GM23248 (cell line): ENCODE data around the gene CEMIP. TPM values are rescaled to one million over a fixed set of nuclear protein-coding genes. Genes with fewer than 3 reads are reported as not detected.

Experiments
- DNase-seq: peaks from one replicate; pipeline ENCODE4 v3.0.0-alpha.2; 2015
- H2AFZ ChIP-seq: fragments of 200-600 bp; sonication (generic); 2 replicates; pipeline ENCODE4 v1.6.1; 2016; ENCODE audit warnings: antibody characterized with exemption
- H3F3A ChIP-seq: fragments of 200-600 bp; sonication (generic); 2 replicates; pipeline ENCODE4 v1.6.1; 2016; ENCODE audit warnings: mild to moderate bottlenecking, antibody characterized with exemption, mixed run types; ENCODE audit not compliant: insufficient read depth
- H3K27ac ChIP-seq: fragments of 200-600 bp; sonication (generic); 2 replicates; pipeline ENCODE4 v1.5.1; 2016; ENCODE audit warnings: mild to moderate bottlenecking
- H3K27me3 ChIP-seq: fragments of 200-600 bp; sonication (generic); replicated peaks from 2 replicates; pipeline ENCODE4 v1.6.1; 2016; ENCODE audit warnings: mild to moderate bottlenecking; ENCODE audit not compliant: insufficient read depth
- H3K36me3 ChIP-seq: fragments of 200-600 bp; sonication (generic); 2 replicates; pipeline ENCODE4 v1.6.1; 2016; ENCODE audit warnings: low read depth, mild to moderate bottlenecking
- H3K4me1 ChIP-seq: fragments of 200-600 bp; sonication (generic); 2 replicates; pipeline ENCODE4 v1.6.1; 2016; ENCODE audit warnings: mild to moderate bottlenecking; ENCODE audit not compliant: insufficient read depth
- H3K4me2 ChIP-seq: fragments of 200-600 bp; sonication (generic); one replicate; pipeline ENCODE4 v1.6.1; 2016; ENCODE audit warnings: mild to moderate bottlenecking; ENCODE audit not compliant: unreplicated experiment
- H3K4me3 ChIP-seq: fragments of 200-600 bp; sonication (generic); 2 replicates; pipeline ENCODE4 v1.5.1; 2016; ENCODE audit warnings: mild to moderate bottlenecking
- H3K79me2 ChIP-seq: fragments of 200-600 bp; sonication (generic); 2 replicates; pipeline ENCODE4 v1.6.1; 2016; ENCODE audit warnings: mild to moderate bottlenecking; ENCODE audit not compliant: insufficient read depth
- H3K9ac ChIP-seq: fragments of 200-600 bp; sonication (generic); 2 replicates; pipeline ENCODE4 v1.6.1; 2016; ENCODE audit warnings: mild to moderate bottlenecking
- H3K9me2 ChIP-seq: fragments of 200-600 bp; sonication (generic); 2 replicates; pipeline ENCODE4 v1.6.1; 2016; ENCODE audit warnings: mixed run types, mild to moderate bottlenecking, moderate library complexity; ENCODE audit not compliant: insufficient read depth
- H3K9me3 ChIP-seq: fragments of 200-600 bp; sonication (generic); one replicate; pipeline ENCODE4 v1.6.1; 2017; ENCODE audit warnings: low read depth
- H4K20me1 ChIP-seq: fragments of 200-600 bp; sonication (generic); 2 replicates; pipeline ENCODE4 v1.6.0; 2016; ENCODE audit not compliant: insufficient read depth
- EZH2 ChIP-seq: fragments of 200-600 bp; sonication (generic); IDR thresholded peaks from 2 replicates; pipeline ENCODE4 v1.6.1; 2018; ENCODE audit warnings: antibody characterized with exemption, mild to moderate bottlenecking; ENCODE audit not compliant: insufficient read depth, poor library complexity, severe bottlenecking
- EZH2phosphoT487 ChIP-seq: fragments of 200-600 bp; sonication (generic); IDR thresholded peaks from 2 replicates; pipeline ENCODE4 v1.6.1; 2018; ENCODE audit warnings: antibody characterized with exemption, moderate library complexity, mild to moderate bottlenecking, low read depth; ENCODE audit not compliant: insufficient read depth
- WGBS, 2 experiments: methylation state at CpG; one replicate each; pipeline ENCODE4 v1.1.6; 2015 to 2017; ENCODE audit warnings: low lambda C conversion rate in 2 of 2, low coverage in 1 of 2; ENCODE audit errors: missing lambda C conversion rate in 2 of 2; 5-methylcytosine and 5-hydroxymethylcytosine counted together
- in situ Hi-C: fragments of 300-500 bp; cut with MboI; formaldehyde crosslinking; loops from 2 replicates; pipeline ENCODE4 v1.15.0; 2020
- polyA plus RNA-seq: library from polyadenylated mRNA; unstranded; fragments of >200 nt; fragmentation: Nextera tagmentation; extraction: Ambion mirVana; gene quantifications from 2 replicates; pipeline ENCODE4 v1.2.1, GENCODE V29; 2016
- total RNA-seq: library from RNA; depleted of rRNA; stranded (reverse); fragments of >200 nt; shearing (Covaris generic); gene quantifications from 2 replicates; pipeline ENCODE4 v1.2.3, GENCODE V29; 2014

Gene CEMIP
- total and polyA plus RNA-seq, 2 experiments from 2014 or later = 134 to 213 TPM

GRCh38 chr15:80931191-80931590, 152.0 kb downstream of the CEMIP start:
- no peak overlapping the region for H3K9ac ChIP-seq
- no peaks in the 10 kb centered on the region for H3K9me2 ChIP-seq
- no peak overlapping the region for H3K4me2 ChIP-seq
- H3K79me2 ChIP-seq = no peaks in the 10 kb centered on the region
- H3K27ac ChIP-seq = peak overlapping the region; percentile 21
- in situ Hi-C loops = no loop called here
- WGBS, 2 experiments = 94 to 98% methylated on average over 2 of the region's 2 CpGs
- no peaks in the 10 kb centered on the region for H3K27me3 ChIP-seq
- peaks cover 85% of the 10 kb centered on the region for H3F3A ChIP-seq
- H4K20me1 ChIP-seq = no peaks in the 10 kb centered on the region
- peak; percentile 39 for DNase-seq
- H3K9me3 ChIP-seq = no peaks in the 10 kb centered on the region
- H3K36me3 ChIP-seq = peaks cover 31% of the 10 kb centered on the region
- H3K4me1 ChIP-seq = peaks cover 30% of the 10 kb centered on the region
- H3K4me3 ChIP-seq = no peak overlapping the region
- H2AFZ ChIP-seq = no peak overlapping the region
- TF ChIP-seq EZH2 (no peak), EZH2phosphoT487 (no peak)

- Histone ChIP-seq H3K9me2 (no peaks in the 10 kb centered on the region), H3K4me2 (no peak overlapping the region), H3K9me3 (no peaks in the 10 kb centered on the region), H3K36me3 (peaks cover 35% of the 10 kb centered on the region), H3K27me3 (no peaks in the 10 kb centered on the region), H3K4me1 (peaks cover 28% of the 10 kb centered on the region), H4K20me1 (no peaks in the 10 kb centered on the region), H3K79me2 (no peaks in the 10 kb centered on the region), H3F3A (peaks cover 87% of the 10 kb centered on the region), H2AFZ (no peak overlapping the region), H3K27ac (peak overlapping the region; percentile 12; the same call in 1 of the 2 replicates), H3K4me3 (no peak overlapping the region), H3K9ac (no peak overlapping the region)
- 94% methylated on average over 19 to 20 of the region's 20 CpGs for WGBS, 2 experiments
- TF ChIP-seq EZH2phosphoT487 (no peak), EZH2 (no peak)
- DNase-seq = no peak
- in situ Hi-C loops = no loop called here
Observed at GRCh38 chr15:80931721-80932512, 152.7 kb downstream of the CEMIP start.

GRCh38 chr15:80932513-80932815, 153.3 kb downstream of the CEMIP start:
- no peak overlapping the region for H3K4me3 ChIP-seq
- H3K27ac ChIP-seq = no peak overlapping the region
- H4K20me1 ChIP-seq = no peaks in the 10 kb centered on the region
- no peaks in the 10 kb centered on the region for H3K9me3 ChIP-seq
- no peaks in the 10 kb centered on the region for H3K27me3 ChIP-seq
- H3K4me1 ChIP-seq = peaks cover 28% of the 10 kb centered on the region
- H2AFZ ChIP-seq = no peak overlapping the region
- no peak for DNase-seq
- peaks cover 41% of the 10 kb centered on the region for H3K36me3 ChIP-seq
- H3K9ac ChIP-seq = no peak overlapping the region
- no peak for TF ChIP-seq EZH2phosphoT487
- TF ChIP-seq EZH2 = no peak
- in situ Hi-C loops = no loop called here
- no peaks in the 10 kb centered on the region for H3K79me2 ChIP-seq
- no peaks in the 10 kb centered on the region for H3K9me2 ChIP-seq
- 72 to 74% methylated on average over 5 of the region's 5 CpGs for WGBS, 2 experiments
- no peak overlapping the region for H3K4me2 ChIP-seq
- H3F3A ChIP-seq = peaks cover 87% of the 10 kb centered on the region

DNA sequence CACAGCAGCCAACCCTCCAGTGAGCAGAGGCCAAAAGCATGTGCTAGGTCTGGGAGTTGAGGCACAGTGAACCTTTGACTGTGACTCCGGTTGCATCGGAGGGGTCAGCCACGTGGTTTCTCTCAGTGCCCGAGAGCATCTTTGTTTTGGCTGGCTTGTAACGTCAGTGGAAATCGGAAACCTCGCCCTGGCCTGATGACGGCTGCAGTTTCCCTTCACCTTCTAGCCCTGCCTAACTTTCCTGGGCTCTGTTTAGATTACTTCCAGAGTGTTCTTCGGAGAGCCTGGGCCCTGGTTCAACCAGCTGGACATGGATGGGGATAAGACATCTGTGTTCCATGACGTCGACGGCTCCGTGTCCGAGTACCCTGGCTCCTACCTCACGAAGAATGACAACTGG, 153.8 kb downstream of the CEMIP start:
- WGBS, 2 experiments = 59 to 63% methylated on average over 15 of the region's 15 CpGs
- Histone ChIP-seq H3K4me1 (peaks cover 28% of the 10 kb centered on the region), H3K9ac (no peak overlapping the region), H2AFZ (no peak overlapping the region), H3K79me2 (no peaks in the 10 kb centered on the region), H3K9me2 (no peaks in the 10 kb centered on the region), H3F3A (peaks cover 87% of the 10 kb centered on the region), H3K9me3 (no peaks in the 10 kb centered on the region), H4K20me1 (no peaks in the 10 kb centered on the region), H3K4me3 (no peak overlapping the region), H3K36me3 (peaks cover 43% of the 10 kb centered on the region), H3K27me3 (no peaks in the 10 kb centered on the region), H3K27ac (no peak overlapping the region), H3K4me2 (no peak overlapping the region)
- no peak for DNase-seq
- in situ Hi-C loops = no loop called here
- TF ChIP-seq EZH2 (no peak), EZH2phosphoT487 (no peak)
